ENCODE measurements around the gene FAM174B. TPM values are rescaled to one million over a fixed set of nuclear protein-coding genes. Genes with fewer than 3 reads are reported as not detected.

Gene FAM174B
- total RNA-seq, 1 experiment from 2014 or later = 3.5 TPM

DNA sequence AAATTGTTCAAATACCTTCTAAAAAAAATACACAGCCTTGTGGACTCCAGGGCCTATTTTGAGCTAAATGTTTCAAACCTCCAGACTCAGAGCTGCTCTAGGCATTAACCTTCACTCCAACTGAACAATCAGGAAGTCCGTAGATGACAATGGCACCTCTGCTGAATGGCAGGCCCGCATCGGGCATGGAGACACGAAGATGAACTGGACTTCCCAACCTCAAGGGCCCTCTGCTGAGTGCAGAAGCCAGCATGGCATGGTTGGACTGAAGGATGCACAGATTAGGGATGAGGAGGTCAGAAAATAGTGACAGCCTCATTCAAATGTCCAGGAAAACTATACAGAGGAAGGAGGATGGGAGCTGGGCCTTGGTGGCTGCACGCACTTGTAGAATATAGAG lies 2.2 kb downstream of the FAM174B start:
- Mint-ChIP-seq H3K27ac (ENCODE audit: low read depth, unreplicated experiment) (no peak overlapping the region), H3K4me1 (ENCODE audit: insufficient read depth, unreplicated experiment) (peaks cover 4% of the 10 kb centered on the region), H3K4me3 (ENCODE audit: unreplicated experiment) (no peak overlapping the region), H3K9me3 (ENCODE audit: unreplicated experiment) (peaks cover 7% of the 10 kb centered on the region), H3K36me3 (ENCODE audit: insufficient read depth, unreplicated experiment) (no peaks in the 10 kb centered on the region), H3K27me3 (ENCODE audit: insufficient read depth, unreplicated experiment) (peaks cover 8% of the 10 kb centered on the region)
- ChIA-PET POLR2A (no interaction called here), CTCF (interaction anchor here (0.6 kb wide), 1 partner anchor 382 kb away, joined by 3 read pairs; no protein-coding TSS in a partner anchor)
- BruUV-seq (replicated peaks) = no TSS peak
- intact Hi-C loops (cut with micrococcal nuclease) = loop anchor here (10.0 kb wide), 1 partner anchor 49 kb away; no protein-coding TSS in a partner anchor
- TF ChIP-seq, protein P1, sequence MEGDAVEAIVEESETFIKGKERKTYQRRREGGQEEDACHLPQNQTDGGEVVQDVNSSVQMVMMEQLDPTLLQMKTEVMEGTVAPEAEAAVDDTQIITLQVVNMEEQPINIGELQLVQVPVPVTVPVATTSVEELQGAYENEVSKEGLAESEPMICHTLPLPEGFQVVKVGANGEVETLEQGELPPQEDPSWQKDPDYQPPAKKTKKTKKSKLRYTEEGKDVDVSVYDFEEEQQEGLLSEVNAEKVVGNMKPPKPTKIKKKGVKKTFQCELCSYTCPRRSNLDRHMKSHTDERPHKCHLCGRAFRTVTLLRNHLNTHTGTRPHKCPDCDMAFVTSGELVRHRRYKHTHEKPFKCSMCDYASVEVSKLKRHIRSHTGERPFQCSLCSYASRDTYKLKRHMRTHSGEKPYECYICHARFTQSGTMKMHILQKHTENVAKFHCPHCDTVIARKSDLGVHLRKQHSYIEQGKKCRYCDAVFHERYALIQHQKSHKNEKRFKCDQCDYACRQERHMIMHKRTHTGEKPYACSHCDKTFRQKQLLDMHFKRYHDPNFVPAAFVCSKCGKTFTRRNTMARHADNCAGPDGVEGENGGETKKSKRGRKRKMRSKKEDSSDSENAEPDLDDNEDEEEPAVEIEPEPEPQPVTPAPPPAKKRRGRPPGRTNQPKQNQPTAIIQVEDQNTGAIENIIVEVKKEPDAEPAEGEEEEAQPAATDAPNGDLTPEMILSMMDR (IDR thresholded peaks at IDR 0.05; ENCODE audit: unreplicated experiment) = no peak
- DNase-seq (ENCODE audit: unreplicated experiment) = no peak

DNA sequence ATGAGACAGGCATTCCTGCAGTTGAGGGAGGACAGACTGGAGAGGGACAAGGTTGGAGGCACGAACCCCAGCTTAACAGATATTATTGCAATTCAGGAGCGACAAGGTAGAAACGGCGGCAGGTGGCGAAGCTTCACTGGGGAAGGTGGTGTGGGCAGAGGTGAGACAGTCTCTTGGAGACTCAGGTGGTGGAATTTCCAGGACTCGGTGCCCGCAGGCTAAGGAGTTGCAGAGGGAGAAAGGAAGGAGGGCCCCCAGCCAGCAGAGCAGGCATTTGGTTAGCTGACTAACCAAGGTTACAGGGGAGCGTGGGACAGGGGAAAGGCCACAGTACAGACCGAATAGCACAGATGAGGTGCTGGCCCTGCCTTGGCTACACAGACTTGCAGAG lies 3.0 kb downstream of the FAM174B start:
- H3K4me1 Mint-ChIP-seq (ENCODE audit: insufficient read depth, unreplicated experiment) = peaks cover 4% of the 10 kb centered on the region
- H3K27ac Mint-ChIP-seq (ENCODE audit: low read depth, unreplicated experiment) = no peak overlapping the region
- no peaks in the 10 kb centered on the region for H3K36me3 Mint-ChIP-seq (ENCODE audit: insufficient read depth, unreplicated experiment)
- intact Hi-C loops (cut with micrococcal nuclease) = loop anchor here (10.0 kb wide), 1 partner anchor 48 kb away; no protein-coding TSS in a partner anchor
- DNase-seq (ENCODE audit: unreplicated experiment) = no peak
- CTCF ChIA-PET = interaction anchor here (0.6 kb wide), 1 partner anchor 60 kb away, joined by 4 read pairs; no protein-coding TSS in a partner anchor
- peaks cover 8% of the 10 kb centered on the region for H3K27me3 Mint-ChIP-seq (ENCODE audit: insufficient read depth, unreplicated experiment)
- TF ChIP-seq, protein P1 (IDR thresholded peaks at IDR 0.05; ENCODE audit: unreplicated experiment) = no peak
- POLR2A ChIA-PET = no interaction called here
- no peak overlapping the region for H3K4me3 Mint-ChIP-seq (ENCODE audit: unreplicated experiment)
- no TSS peak for BruUV-seq (replicated peaks)
- peaks cover 7% of the 10 kb centered on the region for H3K9me3 Mint-ChIP-seq (ENCODE audit: unreplicated experiment)

DNA sequence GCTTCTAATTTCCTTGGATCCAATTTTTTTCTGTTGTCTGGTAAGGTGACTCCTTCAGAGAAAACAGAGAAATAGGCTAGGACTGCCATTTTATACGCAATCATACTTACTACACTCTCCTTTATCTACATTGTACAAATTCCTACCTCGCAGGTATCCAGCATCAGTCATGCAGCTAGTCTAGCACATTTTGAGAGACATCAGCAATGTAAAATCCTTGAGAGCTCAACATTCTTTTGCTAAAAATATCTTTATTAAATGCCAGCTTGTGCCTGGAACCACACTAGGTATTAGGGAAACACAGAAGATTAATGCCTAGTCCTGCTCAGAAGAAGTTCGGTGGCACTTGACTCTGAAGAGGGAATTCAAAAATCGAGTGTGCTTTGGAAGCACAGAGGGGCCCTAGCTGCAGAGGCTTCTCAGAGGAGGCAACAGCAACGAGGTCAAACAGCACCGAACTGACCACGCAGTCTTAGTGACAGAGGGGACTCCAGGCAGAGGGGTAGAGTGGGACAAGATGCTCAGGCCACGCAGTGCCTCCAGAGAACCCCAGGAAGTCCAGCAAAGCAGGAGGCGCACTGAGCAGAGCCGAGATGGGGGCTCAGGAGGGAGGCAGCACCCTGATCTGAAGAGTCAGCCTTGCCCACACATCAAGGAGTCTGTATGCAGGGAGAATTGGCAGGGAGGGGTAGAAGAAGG lies 3.5 kb downstream of the FAM174B start:
- no peak overlapping the region for H3K27ac Mint-ChIP-seq (ENCODE audit: low read depth, unreplicated experiment)
- H3K27me3 Mint-ChIP-seq (ENCODE audit: insufficient read depth, unreplicated experiment) = peaks cover 8% of the 10 kb centered on the region
- peaks cover 7% of the 10 kb centered on the region for H3K9me3 Mint-ChIP-seq (ENCODE audit: unreplicated experiment)
- CTCF ChIA-PET = interaction anchor here (0.6 kb wide), 1 partner anchor 60 kb away, joined by 4 read pairs; no protein-coding TSS in a partner anchor
- no peak overlapping the region for H3K4me3 Mint-ChIP-seq (ENCODE audit: unreplicated experiment)
- no peaks in the 10 kb centered on the region for H3K36me3 Mint-ChIP-seq (ENCODE audit: insufficient read depth, unreplicated experiment)
- H3K4me1 Mint-ChIP-seq (ENCODE audit: insufficient read depth, unreplicated experiment) = peaks cover 4% of the 10 kb centered on the region
- DNase-seq (ENCODE audit: unreplicated experiment) = no peak
- TF ChIP-seq, protein P1 (IDR thresholded peaks at IDR 0.05; ENCODE audit: unreplicated experiment) = no peak
- POLR2A ChIA-PET = no interaction called here
- no TSS peak for BruUV-seq (replicated peaks)
- intact Hi-C loops (cut with micrococcal nuclease) = loop anchor here (10.0 kb wide), 1 partner anchor 47 kb away; no protein-coding TSS in a partner anchor

DNA sequence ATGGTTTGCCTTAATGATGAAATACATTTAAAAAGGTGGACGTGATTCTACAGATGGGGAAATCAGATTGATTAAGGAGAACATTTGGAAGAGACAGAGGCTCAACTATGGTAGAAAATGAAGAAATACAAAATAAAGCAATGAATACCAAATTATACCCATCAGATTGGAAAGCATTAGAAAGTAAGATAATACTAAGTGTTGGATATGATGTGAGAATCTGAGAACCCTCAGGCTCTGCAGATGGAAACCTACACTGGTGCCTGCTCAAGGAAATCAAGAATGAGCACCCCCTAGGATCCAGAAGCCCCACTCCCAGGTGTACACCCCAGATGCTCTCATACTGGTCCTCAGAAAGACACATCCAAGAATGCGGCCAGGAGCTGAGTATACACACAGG lies 4.6 kb downstream of the FAM174B start:
- BruUV-seq (replicated peaks) = no TSS peak
- ChIA-PET POLR2A (no interaction called here), CTCF (no interaction called here)
- Mint-ChIP-seq H3K4me3 (ENCODE audit: unreplicated experiment) (no peak overlapping the region), H3K4me1 (ENCODE audit: insufficient read depth, unreplicated experiment) (peaks cover 4% of the 10 kb centered on the region), H3K27ac (ENCODE audit: low read depth, unreplicated experiment) (no peak overlapping the region), H3K9me3 (ENCODE audit: unreplicated experiment) (peaks cover 10% of the 10 kb centered on the region), H3K36me3 (ENCODE audit: insufficient read depth, unreplicated experiment) (no peaks in the 10 kb centered on the region), H3K27me3 (ENCODE audit: insufficient read depth, unreplicated experiment) (peaks cover 8% of the 10 kb centered on the region)
- TF ChIP-seq, protein P1 (IDR thresholded peaks at IDR 0.05; ENCODE audit: unreplicated experiment) = no peak
- intact Hi-C loops (cut with micrococcal nuclease) = loop anchor here (10.0 kb wide), 1 partner anchor 46 kb away; no protein-coding TSS in a partner anchor
- DNase-seq (ENCODE audit: unreplicated experiment) = no peak

Data from MCF 10A (cell line).